HG03135 (cell line): ENCODE data around the gene ABCC4.
"Not testable (repeated sequence)": the region's sequence is repeated elsewhere in the genome, so short reads cannot be mapped to it uniquely, and the experiment has no call there.

Source experiments
- ATAC-seq: cut with Tn5 transposase; IDR thresholded peaks from one replicate; pipeline ENCODE4 v1.9.1; 2021; ENCODE audit warnings: mild to moderate bottlenecking, moderate library complexity; ENCODE audit not compliant: unreplicated experiment

ABCC4 gene

DNA sequence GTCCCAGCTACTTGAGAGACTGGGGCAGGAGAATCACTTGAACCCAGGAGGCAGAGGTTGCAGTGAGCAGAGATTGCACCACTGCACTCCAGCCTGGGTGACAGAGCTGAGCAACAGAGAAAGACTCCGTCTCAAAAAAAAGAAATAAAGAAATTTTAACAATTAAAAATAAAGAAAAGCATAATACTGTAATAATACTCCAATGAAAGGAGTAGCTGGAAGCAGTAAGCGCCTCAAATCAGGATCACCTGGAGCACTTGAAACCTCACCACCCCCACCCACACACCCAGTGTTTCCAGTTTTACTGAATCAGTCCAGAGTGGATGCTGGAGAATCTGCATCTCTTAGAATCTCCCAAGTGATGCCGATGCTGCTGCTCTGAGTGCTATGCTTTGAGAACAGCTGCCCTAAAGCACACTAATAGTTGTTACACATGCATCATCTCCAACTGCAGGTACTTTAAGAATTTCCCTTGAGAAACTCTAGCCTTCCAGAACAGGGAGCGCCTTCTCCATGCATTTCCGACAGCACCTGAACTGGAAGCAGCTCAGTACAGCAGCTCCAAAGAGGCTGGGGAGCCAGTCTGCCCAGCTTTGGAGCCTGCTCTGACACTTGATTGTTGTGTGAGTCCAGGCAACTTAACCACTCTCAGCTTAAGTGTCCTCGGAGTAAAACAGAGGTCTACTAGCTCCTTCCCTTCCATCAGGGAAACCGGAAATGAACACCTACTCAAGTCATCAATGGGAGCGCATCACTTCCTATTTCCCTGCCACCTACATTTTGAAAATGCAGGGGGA is 2.9 kb downstream of the ABCC4 start:
- no peak for ATAC-seq

DNA sequence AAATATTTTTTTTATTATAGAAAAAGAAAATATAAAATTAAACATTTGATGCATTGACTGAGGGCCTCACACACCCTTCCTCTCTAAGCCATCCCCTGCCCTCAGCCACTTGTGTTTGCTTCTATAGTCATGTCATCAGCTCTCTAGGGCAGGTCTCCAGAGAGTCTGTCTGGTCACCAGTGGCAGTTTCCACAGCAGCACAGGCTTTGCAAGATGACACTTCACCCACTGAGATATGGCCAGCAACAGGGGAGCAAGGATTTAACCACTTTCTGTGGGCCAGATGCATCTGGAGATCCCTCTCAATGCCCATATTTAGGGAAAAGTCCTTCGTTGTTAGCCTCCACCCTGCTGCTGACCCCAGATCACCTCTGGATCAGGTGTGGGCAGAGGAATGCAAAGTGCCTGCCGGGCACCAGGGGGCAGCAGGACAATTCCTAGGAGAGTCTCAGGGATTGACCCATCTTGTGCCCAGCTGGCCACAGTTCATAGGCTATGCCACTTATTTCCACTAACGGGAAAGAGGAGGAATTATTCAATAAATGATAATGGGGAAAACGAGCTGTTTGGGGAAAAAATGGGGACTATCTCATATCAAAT is 4.8 kb downstream of the ABCC4 start:
- no peak for ATAC-seq

DNA sequence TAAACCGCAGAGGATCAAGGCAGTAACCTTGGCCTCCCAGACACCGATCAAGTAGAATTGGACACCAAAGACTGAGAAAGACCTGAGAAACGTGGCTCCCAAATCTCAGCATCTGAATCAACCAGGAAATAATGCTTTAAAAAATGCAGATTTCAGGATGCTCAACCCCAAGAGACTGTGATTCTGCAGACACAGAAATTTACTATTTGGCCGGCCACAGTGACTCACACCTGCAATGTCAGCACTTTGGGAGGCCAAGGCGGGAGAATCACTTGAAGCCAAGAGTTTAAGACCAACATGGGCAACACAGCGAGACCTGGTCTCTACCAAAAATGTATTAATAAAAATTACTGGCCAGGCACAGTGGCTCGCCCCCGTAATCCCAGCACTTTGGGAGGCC is 6.2 kb downstream of the ABCC4 start:
- ATAC-seq, result no peak

DNA sequence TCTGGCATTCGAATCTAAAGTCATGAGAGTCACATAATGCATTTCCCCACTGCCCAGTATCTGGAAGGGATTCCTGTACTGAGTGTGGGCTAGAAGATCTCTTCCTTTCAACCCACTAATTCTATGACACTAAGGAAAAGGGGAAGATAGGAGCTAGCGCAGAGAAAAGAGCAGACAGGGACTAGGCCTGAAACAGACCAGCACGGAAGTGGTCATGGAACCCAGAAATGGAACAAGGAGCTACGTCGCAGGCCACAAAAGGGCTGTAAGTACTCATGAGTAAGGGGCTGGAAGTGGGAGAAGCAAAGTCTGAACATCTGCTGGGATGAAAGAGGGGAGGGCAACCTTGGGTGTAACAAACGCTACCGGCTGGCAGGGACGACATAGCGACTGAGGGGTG is 8.6 kb downstream of the ABCC4 start:
- no peak for ATAC-seq

DNA sequence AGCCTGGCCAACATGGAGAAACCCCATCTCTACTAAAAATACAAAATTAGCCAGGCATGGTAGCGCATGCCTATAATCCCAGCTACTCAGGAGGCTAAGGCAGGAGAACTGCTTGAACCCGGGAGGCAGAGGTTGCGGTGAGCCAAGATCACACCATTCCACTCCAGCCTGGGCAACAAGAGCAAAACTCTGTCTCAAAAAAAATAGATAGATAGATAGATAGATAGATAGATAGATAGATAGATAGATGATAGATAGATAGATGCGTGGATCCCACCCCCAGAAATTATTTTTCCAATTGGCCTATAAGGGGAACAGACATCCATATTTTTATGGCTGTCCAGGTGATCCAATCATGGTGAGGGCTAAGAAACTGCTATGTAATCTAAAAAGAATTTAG is 11.3 kb downstream of the ABCC4 start:
- not testable (repeated sequence) for ATAC-seq

DNA sequence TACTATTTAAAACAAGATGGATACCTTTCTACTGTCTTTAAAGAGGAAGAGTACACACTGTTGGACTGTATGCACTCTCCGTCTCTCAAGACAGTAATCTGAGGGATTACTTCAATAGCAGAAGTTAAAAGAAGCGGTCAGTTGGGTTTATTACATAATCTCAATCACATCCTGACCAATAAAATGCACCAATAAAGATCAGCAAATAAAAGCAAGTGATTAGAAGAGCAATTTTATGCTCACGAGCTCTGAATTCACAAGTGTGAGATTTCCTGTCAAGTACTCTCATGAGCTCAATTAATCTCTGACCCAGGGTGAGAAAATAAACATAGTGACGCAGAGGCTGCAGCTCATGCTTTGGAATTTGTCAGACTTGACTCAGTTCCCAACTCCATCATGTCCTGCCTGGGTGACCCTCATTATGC is 12.2 kb downstream of the ABCC4 start:
- no peak for ATAC-seq

DNA sequence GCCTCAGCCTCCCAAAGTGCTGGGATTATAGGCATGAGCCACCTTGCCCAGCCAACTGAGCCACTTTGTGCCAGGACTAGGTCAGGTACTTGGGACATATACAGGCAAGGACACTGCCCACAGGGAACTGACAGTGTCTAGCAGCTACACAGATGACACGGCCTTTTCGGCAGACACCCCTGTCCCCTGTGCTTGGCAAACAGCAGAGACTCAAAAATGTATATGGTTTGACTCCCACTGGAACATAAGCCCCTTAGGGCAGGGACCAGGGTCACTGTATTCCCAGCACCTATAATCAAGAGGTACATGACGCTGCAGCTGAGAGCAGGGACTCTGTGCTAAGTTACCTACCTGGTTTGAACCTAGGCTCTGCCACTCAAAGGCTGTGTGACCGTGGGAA is 16.8 kb downstream of the ABCC4 start:
- no peak for ATAC-seq

DNA sequence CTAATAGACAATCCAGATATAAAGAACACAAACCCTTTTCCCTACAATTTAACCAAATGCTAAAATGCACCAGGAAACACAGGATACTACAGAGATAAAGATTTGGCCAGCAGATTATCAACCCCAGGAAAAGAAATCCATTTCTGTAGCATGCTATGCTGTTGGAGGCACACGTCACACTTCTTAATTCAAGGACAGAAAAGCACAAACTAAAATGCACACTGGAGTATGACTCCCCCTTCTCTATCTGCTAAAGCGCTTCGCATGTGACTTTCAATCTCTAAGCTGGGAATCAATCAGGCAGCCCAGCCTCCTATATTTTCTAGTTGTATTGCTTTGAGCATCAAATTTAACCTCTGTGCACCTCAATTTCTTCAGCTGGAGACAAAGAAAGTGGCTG is 22.2 kb downstream of the ABCC4 start:
- no peak for ATAC-seq

DNA sequence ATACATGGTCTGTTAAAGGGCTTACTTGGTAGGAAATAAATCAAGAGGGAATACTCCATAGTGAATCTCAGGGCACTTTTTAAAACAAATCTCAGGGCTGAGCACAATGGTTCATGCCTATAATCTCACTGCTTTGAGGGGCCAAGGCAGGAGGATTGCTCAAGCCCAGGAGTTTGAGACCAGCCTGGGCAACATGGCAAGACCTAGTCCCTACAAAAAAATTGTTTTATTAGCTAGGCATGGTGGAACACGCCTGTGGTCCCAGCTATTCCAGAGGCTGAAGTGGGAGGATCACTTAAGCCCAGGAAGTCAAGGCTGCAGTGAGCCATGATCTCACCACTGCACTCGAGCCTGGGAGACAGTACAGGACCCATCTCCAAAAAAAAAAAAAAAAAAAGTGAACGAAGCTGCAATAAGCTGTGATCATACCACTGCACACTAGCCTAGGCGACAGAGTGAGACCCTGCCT is 25.2 kb downstream of the ABCC4 start:
- no peak for ATAC-seq

DNA sequence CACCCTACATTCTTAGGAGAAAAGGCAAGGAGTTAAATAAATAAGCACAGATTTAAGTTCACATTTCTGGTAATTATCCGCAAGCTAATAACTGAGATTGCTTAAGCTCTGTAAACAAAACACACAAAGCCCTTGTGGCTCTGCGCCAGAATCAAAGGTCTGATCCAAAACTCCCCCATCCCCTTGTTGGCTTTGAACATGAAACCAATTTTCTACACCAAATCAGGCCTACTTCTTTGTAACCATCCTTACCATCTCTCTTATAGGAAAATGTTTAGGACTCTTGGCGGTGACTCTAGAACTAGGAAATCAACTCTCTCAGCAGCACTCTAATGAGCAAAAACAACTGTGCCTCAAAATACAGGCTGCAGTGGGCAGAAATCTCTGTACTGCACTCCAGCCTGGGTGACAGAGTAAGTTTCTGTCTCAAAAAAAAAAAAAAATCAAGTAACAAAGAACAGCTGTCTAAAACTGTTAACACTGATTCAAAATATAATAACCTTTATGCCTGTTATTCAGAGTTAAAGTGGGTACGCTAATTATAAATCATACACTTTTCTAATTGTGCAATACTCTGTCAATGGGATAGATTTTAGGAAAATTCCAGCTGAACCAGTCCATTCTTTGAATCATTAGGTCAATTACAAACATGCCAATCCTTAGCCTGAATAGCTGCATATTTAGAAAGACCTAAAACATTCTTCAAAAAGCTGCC is 25.8 kb downstream of the ABCC4 start:
- ATAC-seq, result no peak

DNA sequence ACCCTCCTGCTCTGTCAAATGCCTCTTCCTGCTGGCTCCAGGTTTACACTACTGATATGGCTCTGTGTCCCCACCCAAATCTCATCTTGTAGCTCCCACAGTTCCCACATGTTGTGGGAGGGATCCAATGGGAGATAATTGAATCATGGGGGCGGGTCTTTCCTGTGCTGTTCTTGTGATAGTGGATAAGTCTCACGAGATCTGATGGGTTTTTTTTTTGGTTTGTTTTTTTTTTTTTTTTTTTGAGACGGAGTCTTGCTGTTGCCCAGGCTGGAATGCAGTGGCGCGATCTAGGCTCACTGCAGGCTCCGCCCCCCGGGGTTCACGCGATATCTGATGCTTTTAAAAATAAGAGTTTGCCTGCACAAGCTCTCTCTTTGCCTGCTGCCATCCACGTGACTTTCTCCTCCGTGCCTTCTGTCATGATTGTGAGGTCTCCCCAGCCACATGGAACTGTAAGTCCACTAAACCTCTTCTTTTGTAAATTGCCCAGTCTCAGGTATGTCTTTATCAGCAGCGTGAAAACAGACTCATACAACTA is 27.6 kb downstream of the ABCC4 start:
- not testable (repeated sequence) for ATAC-seq

DNA sequence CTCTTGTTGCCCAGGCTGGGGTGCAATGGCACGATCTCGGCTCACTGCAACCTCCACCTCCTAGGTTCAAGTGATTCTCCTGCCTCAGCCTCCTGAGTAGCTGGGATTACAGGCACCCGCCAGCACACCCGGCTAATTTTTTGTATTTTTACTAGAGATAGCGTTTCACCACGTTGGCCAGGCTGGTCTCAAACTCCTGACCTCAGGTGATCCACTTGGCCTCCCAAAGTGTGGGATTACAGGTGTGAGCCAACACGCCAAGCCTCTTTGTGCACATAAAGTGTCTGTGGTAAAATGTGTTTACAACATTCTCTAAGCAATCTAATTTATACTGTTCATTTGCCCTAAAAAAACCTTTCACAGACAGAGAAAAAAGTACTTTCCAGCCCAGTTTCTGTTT is 29.2 kb downstream of the ABCC4 start:
- ATAC-seq, result not testable (repeated sequence)

DNA sequence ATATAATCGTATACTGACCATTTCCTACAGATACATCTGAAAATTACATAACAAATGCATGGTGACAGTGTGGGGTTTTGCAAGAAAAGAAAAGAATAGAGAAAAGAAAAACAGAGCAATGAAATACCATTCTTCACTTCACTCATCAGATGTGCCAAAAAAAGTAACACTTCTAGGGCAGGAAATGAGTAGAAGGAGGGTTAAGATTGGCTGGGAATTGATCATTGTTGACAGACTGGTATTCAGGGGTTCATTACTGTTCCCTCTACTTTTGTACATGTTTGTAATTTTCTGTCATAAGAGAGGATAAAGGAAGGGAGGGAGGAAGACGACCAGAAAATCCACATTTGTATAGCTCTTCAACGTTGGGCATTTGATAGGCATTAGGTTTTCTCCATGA is 31.5 kb downstream of the ABCC4 start:
- no peak for ATAC-seq

DNA sequence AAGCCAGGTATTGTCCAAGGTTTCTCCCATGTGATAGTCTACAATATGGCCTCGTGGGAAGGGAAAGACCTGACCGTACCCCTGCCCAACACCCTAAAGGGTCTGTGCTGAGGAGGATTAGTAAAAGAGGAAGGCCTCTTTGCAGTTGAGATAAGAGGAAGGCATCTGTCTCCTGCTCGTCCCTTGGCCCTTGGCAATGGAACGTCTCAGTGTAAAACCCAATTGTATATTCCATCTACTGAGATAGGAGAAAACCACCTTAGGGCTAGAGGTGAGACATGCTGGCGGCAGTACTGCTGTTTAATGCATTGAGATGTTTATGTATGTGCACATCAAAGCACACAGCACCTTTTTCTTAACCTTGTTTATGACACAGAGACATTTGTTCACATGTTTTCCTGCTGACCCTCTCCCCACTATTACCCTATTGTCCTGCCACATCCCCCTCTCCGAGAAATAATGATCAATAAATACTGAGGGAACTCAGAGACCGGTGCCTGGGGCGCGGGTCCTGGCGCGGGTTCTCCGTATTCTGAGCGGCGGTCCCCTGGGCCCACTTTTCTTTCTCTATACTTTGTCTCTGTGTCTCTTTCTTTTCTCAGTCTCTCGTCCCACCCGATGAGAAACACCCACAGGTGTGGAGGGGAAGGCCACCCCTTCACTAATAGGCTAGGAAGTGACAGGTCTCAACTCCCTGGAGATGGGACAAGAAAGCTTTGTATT is 32.7 kb downstream of the ABCC4 start:
- ATAC-seq, result not testable (repeated sequence)

DNA sequence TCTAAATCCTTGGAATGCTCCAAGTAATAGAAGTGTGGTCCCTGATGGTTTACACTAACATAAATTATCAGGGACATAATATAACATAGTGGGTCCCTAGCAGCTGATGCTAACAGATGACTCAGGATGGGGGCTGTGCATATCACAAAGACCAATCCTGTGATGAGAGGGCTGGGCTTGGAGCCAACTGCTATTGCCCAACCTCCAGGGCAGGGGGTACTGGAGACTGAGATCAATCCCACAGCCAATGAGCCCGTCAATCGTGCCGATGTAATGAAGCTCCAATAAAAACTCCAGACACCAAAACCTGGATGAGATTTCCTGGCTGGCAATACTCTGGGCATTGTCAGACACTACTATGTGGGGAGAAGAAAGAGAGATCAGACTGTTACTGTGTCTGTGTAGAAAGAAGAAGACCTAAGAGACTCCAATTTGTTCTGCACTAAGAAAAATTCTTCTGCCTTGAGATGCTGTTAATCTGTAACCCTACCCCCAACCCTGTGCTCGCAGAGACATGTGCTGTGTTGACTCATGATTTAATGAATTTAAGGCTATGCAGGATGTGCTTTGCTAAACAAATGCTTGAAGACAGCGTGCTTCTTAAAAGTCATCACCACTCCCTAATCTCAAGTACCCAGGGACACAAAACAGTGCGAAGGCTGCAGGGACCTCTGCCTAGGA is 33.4 kb downstream of the ABCC4 start:
- no peak for ATAC-seq

DNA sequence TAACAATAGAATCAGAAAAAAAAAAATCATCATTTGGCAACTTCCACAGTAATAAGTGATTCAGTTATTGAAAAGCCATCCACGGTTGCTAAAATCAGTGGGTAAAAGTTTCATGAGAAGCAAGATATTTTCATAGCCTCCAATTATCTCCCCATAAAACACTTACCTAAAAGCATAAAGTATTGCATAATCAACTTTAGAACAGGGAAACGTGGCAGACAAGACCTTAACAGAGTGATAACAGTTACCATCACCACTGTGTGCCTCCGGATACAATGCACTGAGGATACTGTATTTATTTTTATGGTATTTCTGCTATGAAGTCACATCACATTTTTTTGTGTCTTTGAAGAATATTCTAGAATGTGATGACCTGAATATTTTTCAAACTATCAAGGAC is 37.0 kb downstream of the ABCC4 start:
- no peak for ATAC-seq

DNA sequence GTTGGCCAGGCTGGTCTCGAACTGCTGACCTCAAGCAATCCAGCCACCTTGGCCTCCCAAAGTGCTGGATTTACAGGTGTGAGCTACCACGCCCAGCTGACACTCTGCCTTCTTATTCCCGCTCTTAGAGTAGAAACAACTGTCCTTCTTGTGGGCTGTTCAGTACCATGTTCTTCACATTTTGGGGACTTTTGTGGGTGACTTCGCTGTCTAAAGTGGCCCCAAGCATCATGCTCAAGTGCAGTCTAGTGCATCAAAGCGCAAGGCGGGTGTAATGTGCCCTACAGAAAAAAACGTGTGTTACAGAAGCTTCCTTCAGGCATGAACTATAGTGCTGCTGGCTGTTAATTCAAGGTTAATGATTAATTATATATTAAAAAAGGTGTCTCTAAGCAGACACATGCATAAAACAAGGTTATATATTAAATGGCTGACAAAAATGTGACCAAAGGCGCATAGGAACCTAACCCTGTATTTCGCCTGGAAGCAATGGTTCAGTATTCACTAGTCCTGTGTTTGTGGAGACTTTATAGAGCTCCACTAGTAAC is 38.3 kb downstream of the ABCC4 start:
- ATAC-seq, result no peak

DNA sequence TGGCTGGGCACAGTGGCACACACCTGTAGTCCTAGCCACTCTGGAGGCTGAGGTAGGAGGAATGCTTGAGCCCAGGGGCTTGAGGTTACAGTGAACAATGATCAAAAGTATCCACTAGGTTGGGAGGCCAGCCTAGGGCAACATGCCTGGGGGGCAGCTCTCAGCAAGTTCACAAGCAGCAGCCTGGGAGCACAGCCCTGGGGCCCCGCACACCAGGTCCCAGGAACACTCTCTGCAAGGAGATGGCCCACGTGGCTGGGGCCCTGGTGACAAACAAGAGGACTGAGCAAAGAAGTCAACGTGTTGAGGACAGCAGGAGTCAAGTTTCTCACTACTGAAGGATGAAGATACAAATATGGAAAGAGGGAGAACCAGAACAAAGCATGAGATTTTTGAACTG is 39.3 kb downstream of the ABCC4 start:
- ATAC-seq, result no peak

DNA sequence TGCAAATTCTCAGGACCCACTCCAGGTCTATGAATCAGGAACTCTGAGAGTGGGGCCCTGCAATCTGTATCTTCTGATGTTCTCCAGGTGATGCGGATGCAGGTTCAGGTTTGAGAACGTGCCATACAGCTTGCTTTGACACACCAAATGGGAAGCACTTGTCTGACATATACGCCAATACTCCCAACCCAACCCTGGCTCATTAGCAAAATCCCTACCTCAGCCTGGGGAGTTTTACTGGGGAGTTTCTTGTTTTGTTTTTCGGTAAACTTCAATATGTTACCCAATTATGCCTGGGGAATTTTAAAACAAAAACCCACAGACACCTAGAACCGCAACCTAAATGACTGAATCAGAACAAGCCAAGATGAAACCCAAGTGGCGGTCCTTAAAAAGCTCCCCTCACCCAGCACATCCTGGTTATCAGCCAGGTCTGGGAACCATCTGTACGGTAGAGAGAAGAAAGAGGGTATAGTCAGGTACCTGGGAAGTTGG is 41.2 kb downstream of the ABCC4 start:
- peak; percentile 41 for ATAC-seq

DNA sequence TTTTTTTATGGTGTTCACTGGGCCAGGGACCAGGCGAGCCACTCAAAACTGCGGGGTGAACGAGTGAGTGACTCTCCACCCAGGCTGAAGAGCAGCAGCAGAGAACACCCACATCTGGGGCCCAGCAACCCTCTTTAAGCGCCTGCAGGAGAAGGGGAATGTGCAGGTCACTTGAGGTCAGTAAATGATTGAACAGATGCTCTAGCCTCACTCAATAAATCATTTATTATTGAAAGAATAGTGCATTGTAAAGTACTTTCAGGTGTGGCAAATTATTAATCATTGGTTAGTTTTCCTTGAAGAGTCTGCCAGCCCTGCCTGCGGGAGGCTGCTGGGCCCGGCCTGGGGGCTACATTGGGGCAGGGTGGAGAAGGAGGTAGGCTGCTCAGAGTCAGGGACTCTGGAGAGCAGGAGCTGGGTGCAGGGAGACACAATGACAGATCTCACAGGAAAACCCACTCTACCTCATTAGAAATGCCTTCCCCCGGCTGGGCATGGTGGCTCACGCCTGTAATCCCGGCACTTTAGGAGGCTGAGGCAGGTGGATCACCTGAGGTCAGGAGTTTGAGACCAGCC is 42.5 kb downstream of the ABCC4 start:
- ATAC-seq, result peak; percentile 57
